GM18508 (cell line): ENCODE data around the gene MEIS2.

ENCODE experiments used
- ATAC-seq: cut with Tn5 transposase; IDR thresholded peaks from one replicate; pipeline ENCODE4 v1.9.1; 2021; ENCODE audit warnings: moderate number of reproducible peaks; ENCODE audit not compliant: insufficient read depth, unreplicated experiment

Gene MEIS2

DNA sequence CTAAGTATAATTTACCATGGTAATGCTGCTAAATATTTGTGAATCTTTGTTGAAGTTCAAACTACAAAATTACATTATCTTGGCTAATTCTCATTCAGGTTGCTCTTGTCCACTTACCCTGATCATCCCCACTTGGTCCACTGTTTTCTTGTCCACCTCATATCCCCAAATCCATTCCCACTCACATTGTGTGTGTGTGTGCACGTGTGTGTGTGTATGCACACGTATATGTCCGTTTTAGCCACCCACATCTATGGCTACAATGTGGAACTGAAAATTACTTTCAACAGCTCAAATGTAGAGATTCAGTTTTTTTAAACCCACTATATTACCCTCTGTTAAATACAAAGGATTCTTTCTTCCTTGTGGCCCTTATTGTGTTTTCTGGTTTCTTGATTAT, 15.2 kb upstream of the MEIS2 start:
- ATAC-seq = no peak

GRCh38 chr15:37112971-37113670, 12.8 kb upstream of the MEIS2 start:
- no peak for ATAC-seq

- no peak for ATAC-seq
Observed at GRCh38 chr15:37112171-37112570, 11.8 kb upstream of the MEIS2 start.

DNA sequence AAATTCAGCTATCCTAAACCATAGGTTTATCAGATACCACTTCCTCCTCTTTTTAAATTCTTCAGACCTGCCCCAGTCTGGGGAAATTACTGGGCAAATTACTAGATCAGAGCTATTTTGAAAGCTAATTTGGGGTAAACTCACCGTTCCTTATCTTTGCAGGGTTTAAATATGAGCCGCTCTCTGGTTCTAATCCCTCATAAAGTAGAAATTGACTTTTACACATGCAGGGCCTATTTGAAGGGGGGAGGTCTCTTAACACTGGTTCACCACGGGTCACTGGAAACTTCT, 11.0 kb upstream of the MEIS2 start:
- no peak for ATAC-seq

DNA sequence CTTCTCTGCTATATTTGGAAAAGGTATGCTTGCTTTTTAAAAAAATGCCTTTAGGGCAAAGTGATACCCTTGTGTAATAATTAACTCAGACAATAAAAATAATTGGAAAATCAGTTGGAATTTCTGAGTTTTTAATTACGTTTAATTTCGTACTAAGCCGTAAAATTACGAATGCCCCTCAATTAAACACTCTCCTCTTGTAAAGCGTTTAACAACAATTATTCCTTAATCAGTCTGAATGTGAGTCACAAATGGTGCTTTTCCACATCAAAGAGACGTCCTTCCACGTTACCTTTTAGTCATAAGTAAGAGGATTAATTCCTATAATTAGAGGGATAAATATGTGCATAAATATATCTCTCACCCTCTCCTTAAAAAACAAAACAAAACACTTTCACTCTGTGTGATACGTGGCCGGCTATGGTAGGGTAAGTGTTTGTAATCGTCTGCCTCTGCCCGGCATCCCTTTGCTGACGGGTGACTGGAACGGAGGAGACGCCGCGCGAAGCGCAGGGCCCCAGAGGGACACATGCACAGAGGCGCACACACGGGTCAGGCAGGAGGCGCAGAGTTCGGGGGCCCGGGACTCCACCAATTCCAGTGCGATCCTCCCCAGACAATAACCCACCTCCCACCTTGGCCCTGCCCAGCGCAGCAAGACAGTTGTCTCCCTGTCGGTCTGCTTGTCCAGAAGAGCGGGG, 9.7 kb upstream of the MEIS2 start:
- no peak for ATAC-seq

- no peak for ATAC-seq
Observed at GRCh38 chr15:37109168-37109871, 9.0 kb upstream of the MEIS2 start.

DNA sequence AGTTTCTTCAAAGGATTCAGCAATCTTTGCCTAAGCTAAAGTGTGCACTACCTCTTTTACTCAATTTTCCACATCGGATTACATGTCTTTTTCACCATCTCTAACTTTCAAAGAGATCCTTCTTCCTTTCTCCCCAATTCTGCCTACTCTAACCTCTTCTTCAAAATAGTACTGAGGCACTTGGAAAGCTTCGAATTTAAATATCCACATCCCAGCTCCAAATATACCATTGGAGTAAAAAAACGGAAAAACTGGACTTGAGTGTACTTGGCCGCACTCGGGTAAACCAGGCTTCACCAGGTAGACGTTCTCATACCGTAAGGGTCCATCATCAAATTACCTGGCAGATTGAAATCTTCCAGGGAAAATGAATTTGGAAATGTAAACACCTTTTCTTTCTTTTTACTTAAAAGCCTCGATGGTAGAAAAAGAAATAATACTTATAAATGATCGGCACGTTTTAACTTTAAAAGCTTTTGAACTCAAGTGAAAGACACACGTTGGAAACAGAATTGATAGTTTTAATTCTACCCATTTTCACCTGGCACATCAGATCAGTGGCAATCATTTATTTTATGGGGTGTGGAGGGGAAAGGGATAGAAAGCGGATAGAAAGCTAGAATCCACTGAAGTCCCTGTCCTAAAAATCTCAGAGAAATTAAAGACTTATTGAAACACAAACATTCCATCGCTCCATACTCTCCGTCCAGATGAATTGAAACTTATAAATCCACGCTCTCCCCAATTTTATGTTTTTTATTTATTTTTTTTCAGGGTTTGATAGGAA, 8.2 kb upstream of the MEIS2 start:
- no peak for ATAC-seq

- ATAC-seq = no peak
Observed at GRCh38 chr15:37107744-37108380, 7.5 kb upstream of the MEIS2 start.

DNA sequence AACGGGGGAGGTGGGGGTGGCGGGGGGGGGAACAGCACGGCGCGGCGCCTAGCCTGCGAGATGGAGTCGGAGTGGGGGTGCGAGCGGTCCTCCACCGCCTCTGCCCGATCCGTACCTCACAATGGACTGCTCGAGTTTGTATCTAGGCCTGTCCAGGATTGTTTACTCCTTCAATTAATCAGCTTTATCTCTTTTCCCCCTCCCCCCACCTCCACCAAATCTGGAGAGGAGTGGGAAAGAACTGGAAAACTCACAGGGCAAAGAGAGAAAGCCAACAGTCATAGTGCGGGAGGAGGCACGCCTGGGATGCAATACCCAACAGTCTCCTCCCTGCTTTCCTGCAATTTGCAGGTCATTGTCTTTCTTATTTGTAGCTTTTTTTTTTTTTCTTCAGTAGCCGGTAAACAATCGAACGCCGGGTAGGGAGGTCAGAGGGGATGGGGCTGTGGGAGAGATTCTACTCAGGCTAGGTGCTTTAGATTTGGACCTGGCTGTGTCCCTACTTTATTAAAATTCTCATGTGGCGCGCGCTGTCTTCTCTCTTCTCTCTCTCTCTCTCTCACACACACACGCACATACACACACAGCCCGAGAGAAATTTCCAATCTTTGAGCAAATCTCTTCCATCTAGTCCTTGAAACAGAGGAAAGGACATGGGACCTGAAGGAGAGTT, 6.9 kb upstream of the MEIS2 start:
- ATAC-seq = no peak

DNA sequence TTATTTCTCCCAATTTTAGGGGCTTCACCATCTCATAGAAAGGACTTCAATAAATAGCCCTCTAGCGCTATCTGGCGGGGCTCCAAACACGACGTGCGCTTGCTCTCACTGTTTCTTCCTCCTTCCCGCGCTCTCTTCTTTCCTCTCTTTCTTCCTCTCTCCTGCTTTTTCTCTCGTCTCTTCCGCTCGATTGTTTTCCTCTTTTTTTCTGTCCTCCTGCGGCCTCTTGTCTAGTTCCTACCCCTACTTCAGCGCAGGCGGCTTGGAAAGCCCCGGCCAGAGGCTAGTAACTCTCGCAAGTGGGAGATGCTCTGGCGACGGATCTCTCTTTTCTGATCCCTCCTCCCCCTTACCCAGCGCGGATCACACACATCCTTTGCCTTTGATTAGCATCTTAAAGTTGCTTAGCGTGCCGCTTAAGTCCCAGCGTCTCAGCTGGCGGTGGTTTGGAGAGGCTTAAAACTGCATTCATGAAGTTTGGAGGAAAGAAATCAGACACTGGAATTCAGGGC, 6.2 kb upstream of the MEIS2 start:
- ATAC-seq = no peak

- no peak for ATAC-seq
Observed at GRCh38 chr15:37105889-37106288, 5.5 kb upstream of the MEIS2 start.

GRCh38 chr15:37105029-37105428, 4.7 kb upstream of the MEIS2 start:
- ATAC-seq = no peak

- no peak for ATAC-seq
Observed at GRCh38 chr15:37104424-37104981, 4.2 kb upstream of the MEIS2 start.

GRCh38 chr15:37103475-37104423, 3.4 kb upstream of the MEIS2 start:
- no peak for ATAC-seq

DNA sequence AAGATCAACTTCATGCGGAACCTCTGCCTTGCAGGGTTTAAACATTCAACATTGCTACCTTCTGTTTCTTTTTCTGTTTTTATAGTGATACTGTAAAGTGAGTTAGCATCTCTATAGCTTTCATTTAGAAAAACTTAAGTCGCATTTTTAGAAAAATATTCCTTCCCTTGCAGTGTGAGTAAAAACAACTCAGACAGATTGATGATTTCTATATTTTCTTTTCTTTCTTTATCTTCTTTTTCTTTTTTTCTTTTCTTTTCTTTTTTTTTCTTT, 2.8 kb upstream of the MEIS2 start:
- ATAC-seq = no peak

- ATAC-seq = no peak
Observed at GRCh38 chr15:37102305-37103162, 2.2 kb upstream of the MEIS2 start.

GRCh38 chr15:37101980-37102304, 1.6 kb upstream of the MEIS2 start:
- ATAC-seq = no peak

DNA sequence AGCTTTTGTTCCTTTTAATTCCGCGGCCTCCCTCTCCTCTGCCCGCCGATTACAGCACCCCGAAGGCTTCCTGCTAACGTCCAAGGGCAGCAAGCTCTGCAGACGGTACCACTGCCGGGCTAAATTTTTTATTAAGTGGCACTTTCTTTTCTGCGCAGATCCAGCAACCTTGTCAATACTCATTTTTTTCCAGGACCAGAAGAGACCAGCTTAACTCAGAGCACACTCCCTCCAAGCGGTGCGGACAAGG, 542 bp upstream of the MEIS2 start:
- ATAC-seq = no peak
